Spleen (tissue), 7 donors: ENCODE data around the gene DNM3.

Source experiments
- CTCF ChIP-seq, 11 experiments: fragments of 200-600 bp in 7 of 11; fragments of 450-650 bp in 4 of 11; sonication (generic) in 4 of 11; IDR thresholded peaks in 8 of 11; conservative IDR thresholded peaks in 3 of 11; 1 replicate in 7 of 11; 2 replicates in 4 of 11; pipeline versions ENCODE4 v1.4.0 to v1.8.0; 2016 to 2021; ENCODE audit warnings: antibody characterized with exemption in 11 of 11, inconsistent platforms in 4 of 11, mild to moderate bottlenecking in 1 of 11
- POLR2A ChIP-seq, 3 donors: fragments of 450-650 bp; IDR thresholded peaks; one replicate each; pipeline ENCODE4 v1.5.1; 2017; ENCODE audit warnings: antibody characterized with exemption in 3 of 3, mild to moderate bottlenecking in 1 of 3
- donor health status: DM: no; HTN: no; CAD: no; lungs with moderate emphysema.
- donor health status: DM: no; HTN: no; CAD: no.
- donor health status: DM: no; HTN: no; CAD: no.

- TF ChIP-seq POLR2A (IDR thresholded peaks at IDR 0.05) = no peak
- TF ChIP-seq CTCF (IDR thresholded peaks at IDR 0.05 in 8 of 11, conservative IDR thresholded peaks at IDR 0.05 in 3 of 11) = no peak
Observed at GRCh38 chr1:171864308-171864707, 23.0 kb downstream of the DNM3 start.
